Suprapubic skin (tissue), 4 donors: ENCODE results near the gene CAPS.

Source experiments
- POLR2A ChIP-seq, 2 donors: fragments of 450-650 bp; IDR thresholded peaks; one replicate each; pipeline ENCODE4 v1.6.1; 2017; ENCODE audit warnings: antibody characterized with exemption in 2 of 2, mild to moderate bottlenecking in 2 of 2, moderate library complexity in 2 of 2
- POLR2AphosphoS5 ChIP-seq, 3 donors: sonication (generic); formaldehyde crosslinking; IDR thresholded peaks; one replicate each; pipeline ENCODE4 v1.6.1; 2017; ENCODE audit warnings: antibody characterized with exemption in 3 of 3

- TF ChIP-seq POLR2AphosphoS5 (IDR thresholded peaks at IDR 0.05) (no peak), POLR2A (IDR thresholded peaks at IDR 0.05) (no peak)
Measured at GRCh38 chr19:5865772-5866171, 48.3 kb upstream of the CAPS start.
